ENCODE data around the gene GPR183.

GPR183 gene

GRCh38 chr13:99260216-99260615, 47.0 kb downstream of the GPR183 start:
- H3K4me1 ChIP-seq (ENCODE audit: control insufficient read depth, insufficient read depth, low read length) = no peaks in the 10 kb centered on the region
- H3K4me3 ChIP-seq (ENCODE audit: low read depth, low read length) = no peak overlapping the region

DNA sequence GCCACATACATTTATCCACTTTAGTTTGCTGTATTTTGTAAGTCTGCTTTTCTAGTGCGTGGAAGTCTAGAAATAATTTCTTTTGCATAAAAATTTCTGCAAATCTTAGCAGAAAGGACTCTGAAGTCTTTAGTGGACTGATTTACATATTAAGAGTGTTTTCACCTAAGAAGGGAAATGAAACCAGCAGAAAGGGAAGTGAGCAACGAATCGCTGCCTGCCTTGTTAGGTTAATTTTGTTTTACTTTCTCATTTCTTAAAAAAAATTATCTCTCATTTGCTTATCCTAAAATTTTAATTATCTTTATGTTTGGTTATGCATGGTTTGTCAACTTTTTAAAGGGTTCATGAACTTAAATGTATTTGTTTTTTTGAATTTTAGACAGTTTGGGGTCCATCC, 48.3 kb downstream of the GPR183 start:
- CTCF ChIA-PET = interaction anchor here (0.6 to 2.7 kb wide), 5 partner anchors 10 to 178 kb away, joined by 3 to 16 read pairs (median 6); no protein-coding TSS in a partner anchor
- no peak overlapping the region for H3K4me3 ChIP-seq (ENCODE audit: low read depth, low read length)
- H3K4me1 ChIP-seq (ENCODE audit: control insufficient read depth, insufficient read depth, low read length) = no peaks in the 10 kb centered on the region
- TF ChIP-seq ZNF354C (tag by site-specific recombination; IDR thresholded peaks at IDR 0.05; ENCODE audit: borderline replicate concordance, low read depth) (no peak), HOXD13 (CRISPR knock-in tag; IDR thresholded peaks at IDR 0.05; ENCODE audit: borderline replicate concordance) (no peak), ZNF76 (tag by site-specific recombination; IDR thresholded peaks at IDR 0.05; ENCODE audit: borderline replicate concordance, low read depth) (no peak), ZFP41 (tag by site-specific recombination; IDR thresholded peaks at IDR 0.05; ENCODE audit: borderline replicate concordance) (no peak), ZNF423 (tag by site-specific recombination; IDR thresholded peaks at IDR 0.05) (no peak), MYNN (tag by site-specific recombination; IDR thresholded peaks at IDR 0.05; ENCODE audit: borderline replicate concordance) (no peak), ZSCAN23 (tag by site-specific recombination; IDR thresholded peaks at IDR 0.05) (no peak), HOXA7 (CRISPR knock-in tag; IDR thresholded peaks at IDR 0.05; ENCODE audit: borderline replicate concordance) (no peak), ZNF670 (tag by site-specific recombination; IDR thresholded peaks at IDR 0.05; ENCODE audit: low read depth) (no peak), RBAK (tag by site-specific recombination; IDR thresholded peaks at IDR 0.05) (no peak), TCF7L2 (IDR thresholded peaks at IDR 0.05; ENCODE audit: borderline replicate concordance, low read depth, low read length) (no peak), ZNF610 (tag by site-specific recombination; IDR thresholded peaks at IDR 0.05; ENCODE audit: borderline replicate concordance) (no peak), OVOL3 (tag by site-specific recombination; IDR thresholded peaks at IDR 0.05) (no peak), ZNF24 (tag by site-specific recombination; IDR thresholded peaks at IDR 0.05) (no peak), ZNF785 (tag by site-specific recombination; IDR thresholded peaks at IDR 0.05) (no peak), GLI2 (tag by site-specific recombination; IDR thresholded peaks at IDR 0.05; ENCODE audit: borderline replicate concordance, low read depth) (no peak)
- TF ChIP-seq, protein P1, sequence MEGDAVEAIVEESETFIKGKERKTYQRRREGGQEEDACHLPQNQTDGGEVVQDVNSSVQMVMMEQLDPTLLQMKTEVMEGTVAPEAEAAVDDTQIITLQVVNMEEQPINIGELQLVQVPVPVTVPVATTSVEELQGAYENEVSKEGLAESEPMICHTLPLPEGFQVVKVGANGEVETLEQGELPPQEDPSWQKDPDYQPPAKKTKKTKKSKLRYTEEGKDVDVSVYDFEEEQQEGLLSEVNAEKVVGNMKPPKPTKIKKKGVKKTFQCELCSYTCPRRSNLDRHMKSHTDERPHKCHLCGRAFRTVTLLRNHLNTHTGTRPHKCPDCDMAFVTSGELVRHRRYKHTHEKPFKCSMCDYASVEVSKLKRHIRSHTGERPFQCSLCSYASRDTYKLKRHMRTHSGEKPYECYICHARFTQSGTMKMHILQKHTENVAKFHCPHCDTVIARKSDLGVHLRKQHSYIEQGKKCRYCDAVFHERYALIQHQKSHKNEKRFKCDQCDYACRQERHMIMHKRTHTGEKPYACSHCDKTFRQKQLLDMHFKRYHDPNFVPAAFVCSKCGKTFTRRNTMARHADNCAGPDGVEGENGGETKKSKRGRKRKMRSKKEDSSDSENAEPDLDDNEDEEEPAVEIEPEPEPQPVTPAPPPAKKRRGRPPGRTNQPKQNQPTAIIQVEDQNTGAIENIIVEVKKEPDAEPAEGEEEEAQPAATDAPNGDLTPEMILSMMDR (tag by site-specific recombination; IDR thresholded peaks at IDR 0.05) = no peak
- peaks cover 0 to 11% of the 10 kb centered on the region in 2 experiments; a peak in 1 of 3 replicates for H3K36me3 ChIP-seq (ENCODE audit: control insufficient read depth in 2 of 2, insufficient read depth in 1 of 2, low read length in 2 of 2)
- POLR2A ChIA-PET = no interaction called here
- no peaks in the 10 kb centered on the region for H3K9me3 ChIP-seq (ENCODE audit: control insufficient read depth, insufficient read depth, low read depth, low read length)
- H3K27ac ChIP-seq (ENCODE audit: extremely low read depth, low read depth, low read length) = no peak overlapping the region

More at GRCh38 chr13:99260216-99260615, 47.0 kb downstream of the GPR183 start:
- TF ChIP-seq GLIS1 (tag by site-specific recombination; IDR thresholded peaks at IDR 0.05) = no peak
- no peak for TF ChIP-seq ZNF677 (tag by site-specific recombination; IDR thresholded peaks at IDR 0.05)
- TF ChIP-seq ZNF658 (tag by site-specific recombination; IDR thresholded peaks at IDR 0.05) = no peak
- TF ChIP-seq ZNF830 (tag by site-specific recombination; IDR thresholded peaks at IDR 0.05; ENCODE audit: low read depth) = no peak
- TF ChIP-seq ZNF626 (tag by site-specific recombination; IDR thresholded peaks at IDR 0.05) = no peak
- POLR2A ChIA-PET = no interaction called here
- Histone ChIP-seq H3K27ac (ENCODE audit: extremely low read depth, low read depth, low read length) (no peak overlapping the region), H3K9me3 (ENCODE audit: control insufficient read depth, insufficient read depth, low read depth, low read length) (no peaks in the 10 kb centered on the region), H3K36me3 (ENCODE audit: control insufficient read depth in 2 of 2, insufficient read depth in 1 of 2, low read length in 2 of 2) (peaks cover 0 to 7% of the 10 kb centered on the region in 2 experiments; a peak in 1 of 3 replicates)
- CTCF ChIA-PET = interaction anchor here (0.7 to 2.7 kb wide), 4 partner anchors 9 to 177 kb away, joined by 3 to 16 read pairs (median 6); no protein-coding TSS in a partner anchor
